Sciatic nerve (tissue), 2 donors: ENCODE data around the gene ALK. TPM values are rescaled to one million over a fixed set of nuclear protein-coding genes. Genes with fewer than 3 reads are reported as not detected.
"Not testable (repeated sequence)": the region's sequence is repeated elsewhere in the genome, so short reads cannot be mapped to it uniquely, and the experiment has no call there.

ENCODE experiments used
- ATAC-seq: fragments of 200-7000 bp; cut with Tn5 transposase; one replicate; pipeline ENCODE4 v1.9.1; 2020; ENCODE audit warnings: mild to moderate bottlenecking, moderate library complexity
- DNase-seq: peaks from one replicate; pipeline ENCODE4 v3.0.0-alpha.2; 2020; ENCODE audit warnings: low spot score
- intact Hi-C: fragments of 100-400 bp; cut with DNase I; formaldehyde crosslinking; loops from one replicate; pipeline ENCODE4 v1.14.2; 2022
- total RNA-seq: library from RNA; stranded (reverse); fragmentation: NEBNext Ultra II Directional; extraction: Animal tissue kit (Norgen Biotek cat#: 25700); gene quantifications from one replicate; pipeline ENCODE4 v1.2.1, GENCODE V29; 2021
- donor health status: DM: no; HTN: no; CAD: no.
- donor health status: DM: no; HTN: no; CAD: no.

ALK gene
- total RNA-seq, 1 donor from 2014 or later = 0.18 TPM

- intact Hi-C loops = no loop called here
- ATAC-seq = peak; percentile 15
- no peak for DNase-seq
Measured at GRCh38 chr2:29246383-29247300, 674.7 kb downstream of the ALK start.

DNA sequence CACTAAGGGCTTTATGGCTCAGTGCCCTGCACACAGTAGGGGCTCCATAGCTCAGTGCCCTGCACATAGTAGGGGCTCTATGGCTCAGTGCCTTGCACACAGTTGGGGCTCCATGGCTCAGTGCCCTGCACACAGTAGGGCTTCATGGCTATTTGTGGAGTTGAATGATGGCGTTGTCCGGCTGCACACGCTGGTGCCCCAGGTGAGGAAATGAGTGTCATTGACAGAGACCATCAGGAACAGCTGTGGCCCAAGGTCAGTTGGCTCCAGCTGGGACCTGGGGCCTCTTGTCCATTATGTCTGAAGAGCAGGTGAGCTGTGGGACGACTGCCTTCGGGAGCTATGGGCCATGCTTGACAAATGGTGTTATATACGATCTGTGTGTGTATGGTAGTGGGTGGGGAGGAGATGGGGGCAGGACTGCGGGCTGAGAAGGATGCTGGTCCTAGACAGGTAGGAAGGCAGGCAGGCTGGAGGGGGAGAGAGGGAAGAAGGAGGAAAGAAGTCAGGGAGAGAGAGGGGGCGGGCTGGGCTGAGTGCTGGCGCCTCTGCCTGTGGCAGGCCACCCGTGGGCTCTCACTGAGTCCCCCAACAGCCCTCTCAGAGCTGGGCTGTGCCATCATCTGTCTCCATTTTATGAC, 675.5 kb downstream of the ALK start:
- peak; percentile 24 for ATAC-seq
- intact Hi-C loops = no loop called here
- no peak for DNase-seq

DNA sequence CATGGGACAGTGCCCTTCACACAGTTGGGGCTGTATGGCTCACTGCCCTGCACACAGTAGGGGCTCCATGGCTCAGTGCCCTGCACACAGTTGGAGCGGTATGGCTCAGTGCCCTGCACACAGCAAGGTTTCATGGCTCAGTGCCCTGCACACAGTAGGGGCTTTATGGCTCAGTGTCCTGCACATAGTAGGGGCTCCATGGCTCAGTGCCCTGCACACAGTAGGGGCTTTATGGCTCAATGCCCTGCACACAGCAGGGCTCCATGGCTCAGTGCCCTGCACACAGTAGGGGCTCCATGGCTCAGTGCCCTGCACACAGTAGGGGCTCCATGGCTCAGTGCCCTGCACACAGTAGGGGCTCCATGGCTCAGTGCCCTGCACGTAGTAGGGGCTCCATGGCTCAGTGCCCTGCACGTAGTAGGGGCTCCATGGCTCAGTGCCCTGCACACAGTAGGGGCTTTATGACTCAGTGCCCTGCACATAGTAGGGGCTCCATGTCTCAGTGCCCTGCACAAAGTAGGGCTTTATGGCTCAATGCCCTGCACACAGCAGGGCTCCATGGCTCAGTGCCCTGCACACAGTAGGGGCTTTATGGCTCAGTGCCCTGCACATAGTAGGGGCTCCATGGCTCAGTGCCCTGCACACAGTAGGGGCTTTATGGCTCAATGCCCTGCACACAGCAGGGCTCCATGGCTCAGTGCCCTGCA, 676.2 kb downstream of the ALK start:
- intact Hi-C loops, DNase-seq, ATAC-seq: not testable (repeated sequence)

DNA sequence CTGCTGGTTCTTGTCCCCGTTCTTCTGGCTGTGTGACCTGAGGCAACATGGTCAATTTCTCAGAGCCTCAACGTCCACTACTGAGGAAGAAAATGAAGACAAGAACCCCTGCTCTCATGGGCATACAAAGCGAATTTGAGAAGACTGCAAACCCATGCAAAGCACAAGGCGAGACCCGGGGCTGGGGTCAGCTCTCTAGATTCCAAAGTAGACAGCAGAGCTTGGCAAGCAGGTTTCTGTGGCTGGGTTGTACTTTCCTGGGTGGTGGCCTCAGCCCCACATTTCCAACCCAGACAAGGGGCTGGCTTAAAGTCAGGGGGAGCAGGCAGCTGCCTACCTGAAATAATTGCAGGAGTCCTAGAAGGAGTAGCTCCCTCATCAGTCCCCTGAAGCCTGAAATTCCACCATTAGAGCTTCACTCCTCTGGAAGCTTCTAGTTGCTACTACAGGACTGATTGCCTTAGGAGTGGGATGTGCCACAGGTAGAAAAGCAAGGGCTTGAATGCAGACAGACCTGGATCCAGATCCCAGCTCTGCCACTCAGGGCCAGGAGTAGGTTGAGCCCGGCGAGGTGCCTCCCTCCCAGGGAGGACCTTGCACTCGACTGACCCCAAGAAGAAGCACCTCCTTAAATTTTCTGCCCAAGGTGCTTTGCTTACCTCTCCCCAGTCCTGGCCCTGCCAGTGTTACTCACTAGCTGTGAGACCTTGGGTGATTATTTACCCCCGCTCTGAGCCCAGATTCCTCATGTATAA, 678.6 kb downstream of the ALK start:
- no peak for DNase-seq
- intact Hi-C loops = no loop called here
- no peak for ATAC-seq

DNA sequence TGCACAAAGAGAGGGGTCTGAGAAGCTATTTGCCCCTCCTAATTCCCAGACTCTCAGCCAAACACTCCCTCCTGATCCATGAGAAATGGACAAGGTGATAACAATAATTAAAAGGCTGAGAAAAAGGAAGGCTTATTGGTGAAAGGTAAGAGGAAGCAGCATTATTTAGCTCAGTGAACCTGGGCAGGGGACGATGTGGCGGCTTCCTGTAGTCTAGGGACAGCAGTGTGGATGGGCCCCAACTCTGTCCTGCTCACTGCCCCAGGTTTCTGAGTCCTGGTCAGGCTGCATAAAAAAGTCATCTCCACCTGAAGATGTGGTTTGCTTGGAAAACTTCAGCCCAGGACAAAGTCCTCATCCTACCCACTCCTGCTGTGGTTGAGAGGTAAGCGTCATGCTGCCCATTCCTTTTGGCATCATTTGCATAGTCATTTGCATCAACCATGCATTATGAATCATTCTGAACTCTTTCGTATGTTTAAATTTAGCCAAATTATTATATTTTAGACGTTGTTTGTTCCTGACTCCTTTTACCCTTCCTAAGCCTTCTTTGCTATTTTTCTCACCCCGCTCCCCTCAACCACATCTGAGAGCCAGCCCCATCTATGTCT, 679.3 kb downstream of the ALK start:
- DNase-seq (no peak), ATAC-seq (no peak)
- intact Hi-C loops = no loop called here

DNA sequence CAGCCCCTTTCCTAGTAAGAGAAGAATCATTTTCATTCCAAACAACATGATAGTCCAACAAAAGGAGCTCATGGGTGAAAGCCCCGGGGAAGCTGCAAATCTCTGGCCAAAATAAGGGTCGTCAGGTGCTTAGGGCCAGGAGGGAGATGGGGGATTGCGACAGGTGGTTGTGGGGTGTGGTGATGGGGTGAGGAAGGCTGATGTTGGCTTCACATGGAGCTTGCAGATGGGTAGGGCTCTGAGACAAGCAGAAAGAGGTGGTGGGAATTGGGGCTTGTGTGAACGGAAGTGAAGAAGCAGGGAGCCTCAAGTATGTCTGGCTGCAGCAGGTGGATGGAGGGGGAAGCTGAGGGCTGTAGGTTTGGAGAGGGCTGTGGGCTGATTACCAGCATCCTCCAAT, 680.0 kb downstream of the ALK start:
- DNase-seq (no peak), ATAC-seq (no peak)
- intact Hi-C loops = no loop called here

- DNase-seq (no peak), ATAC-seq (no peak)
- intact Hi-C loops = no loop called here
Measured at GRCh38 chr2:29240601-29241000, 680.8 kb downstream of the ALK start.

DNA sequence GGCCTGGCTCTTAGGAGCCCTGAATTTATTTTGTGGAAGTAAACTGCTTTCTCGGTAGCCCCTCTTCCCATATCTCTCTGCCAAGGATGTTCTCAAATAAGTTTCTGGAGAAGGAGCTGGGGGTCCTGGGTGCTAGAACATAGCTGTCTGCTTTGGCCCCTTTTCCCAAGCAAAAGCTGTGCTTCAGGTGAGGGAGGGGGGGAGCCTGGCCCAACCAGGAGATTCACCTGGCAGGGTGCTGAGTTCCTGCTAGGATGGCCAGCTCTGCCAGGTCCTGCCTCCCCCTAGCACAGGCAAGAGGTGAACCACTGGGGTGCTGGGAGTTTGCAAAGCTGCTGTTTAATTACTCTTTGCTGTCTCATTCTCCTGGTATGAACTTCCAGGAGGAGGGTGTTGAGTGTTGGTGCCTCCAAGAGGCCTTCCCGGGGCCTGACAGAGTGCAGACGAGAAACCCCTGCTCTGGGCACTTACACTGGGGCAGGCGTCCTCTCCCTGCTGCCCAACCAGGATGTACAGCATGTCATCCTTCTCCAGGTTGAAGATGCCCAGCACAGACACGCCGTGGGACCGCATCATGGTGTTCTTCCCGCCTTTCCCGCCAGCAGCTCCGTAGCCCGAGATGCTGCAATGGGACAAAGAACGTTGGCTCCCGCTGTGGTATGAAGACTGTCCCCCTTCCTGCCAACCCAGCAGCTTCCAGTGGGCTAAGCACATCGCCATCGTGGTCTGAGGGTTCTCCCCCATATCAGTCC, 682.0 kb downstream of the ALK start:
- DNase-seq (no peak), ATAC-seq (no peak)
- intact Hi-C loops = no loop called here

- DNase-seq = no peak
- intact Hi-C loops = no loop called here
- ATAC-seq = no peak
Measured at GRCh38 chr2:29238497-29238896, 682.9 kb downstream of the ALK start.

DNA sequence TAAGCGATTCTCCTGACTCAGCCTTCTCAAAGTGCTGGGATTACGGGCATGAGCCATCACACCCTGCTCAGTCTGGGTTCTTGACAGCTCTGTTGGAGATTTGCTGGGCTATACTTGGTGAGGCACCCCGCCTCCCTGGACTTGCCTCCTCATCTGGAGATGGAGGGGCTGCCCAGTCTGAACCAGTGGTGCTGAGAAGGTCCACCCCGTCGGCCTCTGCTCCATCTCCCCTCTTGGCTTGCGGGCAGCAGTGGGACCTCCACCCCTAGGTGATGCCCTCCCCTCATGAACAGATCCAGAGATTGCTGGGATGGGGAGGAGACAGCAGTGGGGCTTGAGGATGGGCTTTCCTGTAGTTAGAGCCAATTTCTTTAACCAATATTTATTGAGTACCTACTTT, 685.3 kb downstream of the ALK start:
- DNase-seq (no peak), ATAC-seq (no peak)
- intact Hi-C loops = no loop called here

GRCh38 chr2:29235411-29235810, 686.0 kb downstream of the ALK start:
- ATAC-seq (no peak), DNase-seq (peak; percentile 41)
- intact Hi-C loops = no loop called here

- no peak for ATAC-seq
- intact Hi-C loops = no loop called here
- DNase-seq = no peak
Measured at GRCh38 chr2:29233428-29233827, 688.0 kb downstream of the ALK start.

GRCh38 chr2:29232041-29232440, 689.3 kb downstream of the ALK start:
- DNase-seq = no peak
- intact Hi-C loops = no loop called here
- no peak for ATAC-seq

- intact Hi-C loops = no loop called here
- ATAC-seq = no peak
- DNase-seq = no peak
Measured at GRCh38 chr2:29229640-29230039, 691.7 kb downstream of the ALK start.

- DNase-seq = no peak
- ATAC-seq = no peak
- intact Hi-C loops = no loop called here
Measured at GRCh38 chr2:29228947-29229346, 692.4 kb downstream of the ALK start.

GRCh38 chr2:29227935-29228675, 693.3 kb downstream of the ALK start:
- ATAC-seq = no peak
- no peak for DNase-seq
- intact Hi-C loops = no loop called here

GRCh38 chr2:29226808-29227207, 694.6 kb downstream of the ALK start:
- DNase-seq (no peak), ATAC-seq (no peak)
- intact Hi-C loops = no loop called here

GRCh38 chr2:29226375-29226774, 695.0 kb downstream of the ALK start:
- DNase-seq (no peak), ATAC-seq (no peak)
- intact Hi-C loops = no loop called here
